Gastroesophageal sphincter (tissue), 4 donors: ENCODE results near the gene ATXN7L3. TPM values are rescaled to one million over a fixed set of nuclear protein-coding genes. Genes with fewer than 3 reads are reported as not detected.

Experiments used
- ATAC-seq: fragments of 150-250 bp; one replicate; pipeline ENCODE4 v1.9.1; 2016; ENCODE audit warnings: mild to moderate bottlenecking, moderate library complexity
- H3K27ac ChIP-seq, 4 donors: fragments of 200-600 bp; sonication (generic) in 3 of 4; 1 replicate in 3 of 4; 2 replicates in 1 of 4; pipeline ENCODE4 v1.5.1; 2016 to 2019
- H3K27me3 ChIP-seq: fragments of 200-600 bp; sonication (generic); one replicate; pipeline ENCODE4 v1.5.1; 2019
- H3K36me3 ChIP-seq, 2 donors: fragments of 200-600 bp; sonication (generic); one replicate each; pipeline ENCODE4 v1.5.1; 2019; ENCODE audit warnings: control low read depth in 1 of 2
- H3K4me1 ChIP-seq, 3 donors: fragments of 200-600 bp; sonication (generic); 1 replicate in 2 of 3; 2 replicates in 1 of 3; pipeline ENCODE4 v1.5.1; 2016 to 2019; ENCODE audit warnings: control low read depth in 2 of 3
- H3K4me3 ChIP-seq, 2 donors: fragments of 200-600 bp; sonication (generic); one replicate each; pipeline ENCODE4 v1.5.1; 2019; ENCODE audit warnings: mild to moderate bottlenecking in 1 of 2, moderate library complexity in 1 of 2
- H3K9me3 ChIP-seq, 3 donors: fragments of 200-600 bp; sonication (generic); one replicate each; pipeline ENCODE4 v1.5.1; 2017 to 2019; ENCODE audit warnings: control low read depth in 2 of 3
- EP300 ChIP-seq: sonication (generic); formaldehyde crosslinking; IDR thresholded peaks from one replicate; pipeline ENCODE4 v1.6.1; 2017; ENCODE audit warnings: antibody characterized with exemption, mild to moderate bottlenecking
- POLR2A ChIP-seq, 2 donors: fragments of 450-650 bp; IDR thresholded peaks; one replicate each; pipeline ENCODE4 v1.6.1; 2017; ENCODE audit warnings: antibody characterized with exemption in 2 of 2, mild to moderate bottlenecking in 2 of 2, moderate library complexity in 1 of 2
- POLR2AphosphoS5 ChIP-seq: sonication (generic); formaldehyde crosslinking; IDR thresholded peaks from one replicate; pipeline ENCODE4 v1.6.1; 2017; ENCODE audit warnings: antibody characterized with exemption
- WGBS, 2 donors: methylation state at CpG; one replicate each; pipeline ENCODE4 v1.1.5; 2018; ENCODE audit warnings: low coverage in 1 of 2; 5-methylcytosine and 5-hydroxymethylcytosine counted together
- total RNA-seq, 4 donors: library from RNA; depleted of rRNA; stranded (reverse); fragments of >200 nt; gene quantifications; one replicate each; pipeline ENCODE4 v1.1.0, GENCODE V29; 2016
- TF ChIP-seq, protein P1 (sequence below), 4 experiments: fragments of 200-600 bp in 2 of 4; fragments of 450-650 bp in 2 of 4; sonication (generic) in 1 of 4; IDR thresholded peaks; one replicate each; pipeline ENCODE4 v1.5.1; 2017 to 2019; ENCODE audit warnings: antibody characterized with exemption in 4 of 4, mild to moderate bottlenecking in 2 of 4, moderate library complexity in 2 of 4

The ATXN7L3 gene
- total RNA-seq, 4 donors from 2014 or later = 33.2 to 63.0 (median 49.0) TPM

DNA sequence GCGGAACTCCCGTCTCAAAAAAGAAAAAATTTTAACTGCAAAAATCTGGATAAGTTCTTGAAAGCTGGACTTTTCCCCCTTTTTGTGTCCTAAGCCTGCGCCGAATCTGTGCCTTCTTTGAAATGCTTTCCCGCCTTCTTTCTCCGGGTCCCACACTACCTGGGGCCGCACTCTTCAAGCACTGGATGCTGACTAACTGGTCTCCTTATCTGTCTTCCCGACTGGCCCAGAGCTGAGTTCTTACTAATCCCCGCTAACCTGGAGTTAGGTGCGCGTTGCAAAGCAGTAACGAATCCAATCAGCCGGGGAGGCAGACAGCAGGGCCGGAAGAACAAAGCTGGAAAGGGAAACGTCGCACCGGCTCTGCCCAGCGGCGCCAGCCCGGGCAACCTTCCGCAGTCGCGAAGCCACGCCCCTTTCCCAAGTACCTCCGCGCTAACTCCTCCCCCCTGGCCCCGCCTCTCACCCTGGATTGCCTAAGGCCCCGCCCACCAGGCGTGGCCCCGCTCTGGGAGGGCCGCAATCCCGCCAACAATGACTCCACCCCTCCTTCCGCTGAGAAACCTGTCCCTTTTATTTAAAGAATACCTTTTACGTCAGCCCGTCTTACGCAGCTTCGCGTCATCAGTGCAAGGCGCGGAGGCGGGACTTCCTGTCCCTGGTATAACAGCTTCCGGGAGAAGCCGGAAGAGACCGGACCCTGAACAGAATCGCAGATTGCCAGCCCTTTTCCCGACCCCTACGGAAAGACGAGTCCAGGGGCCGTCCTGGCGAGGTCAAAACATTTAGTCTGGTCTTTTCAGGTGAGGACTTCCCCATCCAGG lies 13.2 kb downstream of the ATXN7L3 start, which contains the start of gene TMUB2:
TMUB2 (plus strand) TSS at position 666 of the 824 bp plus-strand sequence. CDS start 737 bp downstream, outside the sequence.
- Histone ChIP-seq H3K36me3 (peaks cover 0 to 44% of the 10 kb centered on the region in 2 donors), H3K4me1 (peaks cover 3 to 46% (median 15%) of the 10 kb centered on the region in 3 donors), H3K27ac (peak within 1 kb of the TSS; percentile 94 to 99 (median 97)), H3K9me3 (no peaks in the 10 kb centered on the region), H3K27me3 (no peaks in the 10 kb centered on the region), H3K4me3 (peak within 1 kb of the TSS; percentile 74 to 89)
- peak; percentile 96 for ATAC-seq
- TF ChIP-seq, protein P1, sequence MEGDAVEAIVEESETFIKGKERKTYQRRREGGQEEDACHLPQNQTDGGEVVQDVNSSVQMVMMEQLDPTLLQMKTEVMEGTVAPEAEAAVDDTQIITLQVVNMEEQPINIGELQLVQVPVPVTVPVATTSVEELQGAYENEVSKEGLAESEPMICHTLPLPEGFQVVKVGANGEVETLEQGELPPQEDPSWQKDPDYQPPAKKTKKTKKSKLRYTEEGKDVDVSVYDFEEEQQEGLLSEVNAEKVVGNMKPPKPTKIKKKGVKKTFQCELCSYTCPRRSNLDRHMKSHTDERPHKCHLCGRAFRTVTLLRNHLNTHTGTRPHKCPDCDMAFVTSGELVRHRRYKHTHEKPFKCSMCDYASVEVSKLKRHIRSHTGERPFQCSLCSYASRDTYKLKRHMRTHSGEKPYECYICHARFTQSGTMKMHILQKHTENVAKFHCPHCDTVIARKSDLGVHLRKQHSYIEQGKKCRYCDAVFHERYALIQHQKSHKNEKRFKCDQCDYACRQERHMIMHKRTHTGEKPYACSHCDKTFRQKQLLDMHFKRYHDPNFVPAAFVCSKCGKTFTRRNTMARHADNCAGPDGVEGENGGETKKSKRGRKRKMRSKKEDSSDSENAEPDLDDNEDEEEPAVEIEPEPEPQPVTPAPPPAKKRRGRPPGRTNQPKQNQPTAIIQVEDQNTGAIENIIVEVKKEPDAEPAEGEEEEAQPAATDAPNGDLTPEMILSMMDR (IDR thresholded peaks at IDR 0.05) = no peak
- TF ChIP-seq POLR2A (IDR thresholded peaks at IDR 0.05) (peak; percentile 58 to 74), EP300 (no peak), POLR2AphosphoS5 (peak; percentile 74)
- WGBS, 2 donors = 0% methylated on average over 10 to 15 of the region's 50 CpGs

DNA sequence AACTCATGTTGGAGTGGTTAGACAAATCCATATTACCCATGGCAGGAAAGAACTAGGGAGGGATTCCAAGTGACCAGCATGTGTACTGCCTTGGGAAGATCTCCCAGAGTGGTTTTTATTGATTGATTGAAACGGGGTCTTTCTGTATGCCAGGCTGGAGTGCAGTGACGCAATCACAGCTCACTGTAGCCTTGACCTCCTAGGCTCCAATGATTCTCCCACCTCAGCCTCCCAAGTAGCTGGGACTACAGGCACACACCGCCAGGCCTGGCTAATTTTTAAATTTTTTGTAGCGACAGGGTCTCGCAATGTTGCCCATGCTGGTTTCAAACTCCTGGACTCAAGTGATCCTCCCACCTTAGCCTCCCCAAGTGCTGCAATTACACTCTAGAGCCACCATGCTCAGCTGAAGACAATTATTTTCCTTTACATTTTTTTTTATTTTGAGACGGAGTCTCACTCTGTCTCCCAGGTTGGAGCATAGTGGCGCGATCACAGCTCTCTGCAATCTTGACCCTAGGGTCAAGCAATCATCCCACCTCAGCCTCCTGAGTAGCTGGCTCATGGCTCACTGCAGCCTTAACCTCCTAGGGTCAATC lies 15.4 kb downstream of the ATXN7L3 start:
- 86 to 87% methylated on average over 5 to 8 of the region's 8 CpGs for WGBS, 2 donors
- Histone ChIP-seq H3K27me3 (no peaks in the 10 kb centered on the region), H3K36me3 (peaks cover 0 to 26% of the 10 kb centered on the region in 2 donors), H3K27ac (no peak overlapping the region), H3K9me3 (no peaks in the 10 kb centered on the region), H3K4me1 (peaks cover 3 to 45% (median 15%) of the 10 kb centered on the region in 3 donors), H3K4me3 (no peak overlapping the region)
- no peak for ATAC-seq
- no peak for TF ChIP-seq POLR2A (IDR thresholded peaks at IDR 0.05)
- no peak for TF ChIP-seq POLR2AphosphoS5
- TF ChIP-seq, protein P1 (IDR thresholded peaks at IDR 0.05) = no peak
- no peak for TF ChIP-seq EP300

DNA sequence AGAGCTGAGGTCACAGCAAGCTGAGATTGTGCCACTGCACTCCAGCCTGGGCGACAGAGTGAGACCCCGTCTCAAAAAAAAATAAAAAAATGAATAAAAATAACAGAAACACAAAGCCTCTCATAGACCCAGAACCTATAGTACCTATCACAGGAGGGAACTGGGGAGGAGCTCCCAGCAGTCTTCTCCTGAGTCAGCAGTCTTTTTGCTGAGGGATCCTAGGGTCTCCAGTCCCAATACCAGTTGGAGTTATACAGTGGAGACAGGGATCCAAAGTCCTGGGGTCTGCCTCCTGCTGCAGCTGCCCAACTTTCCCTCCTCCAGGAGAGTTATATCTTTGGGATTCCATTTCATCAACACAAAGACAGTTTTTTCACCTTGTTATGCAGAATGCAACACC lies 16.7 kb downstream of the ATXN7L3 start:
- no peak for ATAC-seq
- TF ChIP-seq, protein P1 (IDR thresholded peaks at IDR 0.05) = no peak
- no peak for TF ChIP-seq POLR2AphosphoS5
- TF ChIP-seq POLR2A (IDR thresholded peaks at IDR 0.05) = no peak
- no peak for TF ChIP-seq EP300
- Histone ChIP-seq H3K27ac (no peak overlapping the region), H3K4me3 (no peak overlapping the region), H3K9me3 (no peaks in the 10 kb centered on the region), H3K36me3 (peaks cover 0 to 32% of the 10 kb centered on the region in 2 donors), H3K27me3 (no peaks in the 10 kb centered on the region), H3K4me1 (peaks cover 3 to 32% (median 8%) of the 10 kb centered on the region in 3 donors)
- 94 to 100% methylated on average over 2 of the region's 2 CpGs for WGBS, 2 donors

DNA sequence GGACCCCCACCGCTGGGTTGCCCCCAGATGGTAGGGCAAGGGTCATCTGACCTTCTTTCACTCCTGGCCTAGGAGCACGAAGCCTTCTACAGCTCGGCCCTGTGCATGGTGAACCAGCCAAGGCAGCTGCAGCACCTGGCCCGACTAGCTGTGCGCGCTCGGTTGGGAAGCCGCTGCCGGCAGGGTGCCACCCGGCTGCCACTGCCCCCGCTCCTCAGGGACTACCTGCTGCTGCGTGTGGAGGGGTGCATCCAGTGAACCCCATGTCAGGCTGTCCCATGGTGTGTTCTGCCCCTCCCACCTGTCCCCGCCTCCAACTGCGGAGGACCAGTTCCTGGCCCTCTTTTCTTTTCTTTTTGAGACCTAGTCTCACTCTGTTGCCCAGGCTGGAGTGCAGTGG lies 21.6 kb downstream of the ATXN7L3 start:
- Histone ChIP-seq H3K4me1 (no peaks in the 10 kb centered on the region), H3K27me3 (no peaks in the 10 kb centered on the region), H3K36me3 (peaks cover 0 to 65% of the 10 kb centered on the region in 2 donors), H3K27ac (no peak overlapping the region), H3K9me3 (no peaks in the 10 kb centered on the region), H3K4me3 (no peak overlapping the region)
- TF ChIP-seq, protein P1 (IDR thresholded peaks at IDR 0.05) = no peak
- no peak for TF ChIP-seq EP300
- no peak for TF ChIP-seq POLR2AphosphoS5
- TF ChIP-seq POLR2A (IDR thresholded peaks at IDR 0.05) = no peak
- WGBS, 2 donors = 97% methylated on average over 11 of the region's 14 CpGs; no CpG with 5 or more reads in 1 of the 2 donors
- ATAC-seq = no peak
